GM12878 (cell line): Measurements from ENCODE around the gene PPAT. TPM values are rescaled to one million over a fixed set of nuclear protein-coding genes. Genes with fewer than 3 reads are reported as not detected.

Source experiments
- ATAC-seq: fragments of 200-7000 bp; cut with Tn5 transposase; 3 replicates; pipeline ENCODE4 v1.9.1; 2020; ENCODE audit warnings: mild to moderate bottlenecking, moderate library complexity
- BruUV-seq: library from RNA; stranded (reverse); fragments of 400-500 nt; replicated peaks from 2 replicates; lab custom pipeline; 2021; lab: Mats Ljungman, UMichigan
- CTCF ChIA-PET: fragments of 300-600 bp; sonication (Branson Sonifier 250); formaldehyde crosslinking; extraction: SDS; loops from one replicate; lab custom pipeline; 2021; ENCODE audit warnings: inconsistent platforms; lab: Yijun Ruan, JAX
- POLR2A ChIA-PET: fragments of 350-600 bp; formaldehyde crosslinking; extraction: SDS; loops from one replicate; lab custom pipeline; 2021; ENCODE audit warnings: inconsistent platforms; lab: Charles Lee
- RAD21 ChIA-PET: fragments of 300-600 bp; sonication (Branson Sonifier 250); formaldehyde crosslinking; loops from one replicate; lab custom pipeline; 2023; ENCODE audit warnings: antibody characterized with exemption; ENCODE audit not compliant: unreplicated experiment; lab: Charles Lee
- SMC1A ChIA-PET: fragments of 300-600 bp; sonication (Branson Sonifier 250); formaldehyde crosslinking; loops from one replicate; lab custom pipeline; 2023; ENCODE audit not compliant: unreplicated experiment, uncharacterized antibody; lab: Charles Lee
- DNase-seq: peaks from one replicate; pipeline ENCODE4 v3.0.0-alpha.2; 2011; ENCODE audit warnings: low read depth, low spot score
- FAIRE-seq: peaks from 3 replicates; lab custom pipeline; 2011; peaks lifted over from hg19 to GRCh38; lab: Jason Lieb, UNC
- H2AFZ ChIP-seq: 2 replicates; pipeline ENCODE4 v1.6.0; 2011; ENCODE audit warnings: low read depth, low read length, control low read depth; ENCODE audit not compliant: control insufficient read depth
- H3K27ac ChIP-seq: 2 replicates; pipeline ENCODE4 v1.5.1; 2011; ENCODE audit warnings: control low read depth; ENCODE audit not compliant: control insufficient read depth, insufficient read depth
- H3K27me3 ChIP-seq, 2 experiments: replicated peaks in 1 of 2; 2 replicates each; pipeline versions ENCODE4 v1.6.0 to v1.6.1; 2011; ENCODE audit warnings: low read length in 1 of 2; ENCODE audit not compliant: control insufficient read depth in 2 of 2, insufficient read depth in 2 of 2
- H3K36me3 ChIP-seq, 2 experiments: 2 replicates each; pipeline ENCODE4 v1.5.1; 2011; ENCODE audit warnings: low read length in 1 of 2; ENCODE audit not compliant: control insufficient read depth in 2 of 2, insufficient read depth in 2 of 2
- H3K4me1 ChIP-seq: 2 replicates; pipeline ENCODE4 v1.6.1; 2011; ENCODE audit warnings: mild to moderate bottlenecking, low read length, moderate library complexity, mixed read lengths; ENCODE audit not compliant: control insufficient read depth, insufficient read depth
- H3K4me2 ChIP-seq: 2 replicates; pipeline ENCODE4 v1.6.0; 2011; ENCODE audit warnings: control low read depth; ENCODE audit not compliant: control insufficient read depth, insufficient read depth
- H3K4me3 ChIP-seq: fragments of 200-600 bp; sonication (generic); 2 replicates; pipeline ENCODE4 v1.5.1; 2016
- H3K79me2 ChIP-seq: 2 replicates; pipeline ENCODE4 v1.6.0; 2011; ENCODE audit warnings: low read length; ENCODE audit not compliant: control insufficient read depth, insufficient read depth
- H3K9ac ChIP-seq: 2 replicates; pipeline ENCODE4 v1.8.0; 2011; ENCODE audit warnings: low read length, control low read depth, mixed read lengths; ENCODE audit not compliant: control insufficient read depth, insufficient read depth
- H3K9me3 ChIP-seq: replicated peaks from 3 replicates; pipeline ENCODE4 v1.5.1; 2011; ENCODE audit warnings: mild to moderate bottlenecking, low read length; ENCODE audit not compliant: control insufficient read depth, insufficient read depth
- H4K20me1 ChIP-seq: 2 replicates; pipeline ENCODE4 v1.6.0; 2011; ENCODE audit not compliant: control insufficient read depth, insufficient read depth
- BHLHE40 ChIP-seq, 2 experiments: fragments of 450-650 bp in 1 of 2; IDR thresholded peaks; 2 replicates each; pipeline ENCODE4 v1.6.1; 2011 to 2017; ENCODE audit warnings: low read depth in 2 of 2, borderline replicate concordance in 1 of 2, improper control_type of control experiment in 1 of 2, low read length in 1 of 2, mild to moderate bottlenecking in 1 of 2
- CBFB ChIP-seq: IDR thresholded peaks from 2 replicates; pipeline ENCODE4 v1.6.1; 2016; ENCODE audit warnings: antibody characterized with exemption, low read depth
- EGR1 ChIP-seq, 2 experiments: IDR thresholded peaks; 1 replicate in 1 of 2; 2 replicates in 1 of 2; pipeline ENCODE4 v1.6.1; 2011 to 2012; ENCODE audit warnings: low read depth in 2 of 2, low read length in 2 of 2, borderline replicate concordance in 1 of 2, mild to moderate bottlenecking in 1 of 2, moderate library complexity in 1 of 2
- HCFC1 ChIP-seq: fragments of 150-350 bp; IDR thresholded peaks from 2 replicates; pipeline ENCODE4 v1.6.1; 2014; ENCODE audit warnings: low read length
- MTA2 ChIP-seq: fragments of 450-650 bp; IDR thresholded peaks from 2 replicates; pipeline ENCODE4 v1.6.1; 2016; ENCODE audit warnings: low read depth, mild to moderate bottlenecking, moderate library complexity
- MTA3 ChIP-seq: IDR thresholded peaks from 2 replicates; pipeline ENCODE4 v1.6.1; 2012; ENCODE audit warnings: low read length, inconsistent platforms, borderline replicate concordance
- NFIC ChIP-seq: IDR thresholded peaks from 2 replicates; pipeline ENCODE4 v1.6.1; 2012; ENCODE audit warnings: low read depth, mild to moderate bottlenecking, inconsistent platforms, low read length, moderate library complexity
- NR2C1 ChIP-seq: fragments of 450-650 bp; IDR thresholded peaks from 2 replicates; pipeline ENCODE4 v1.6.1; 2017; ENCODE audit warnings: antibody characterized with exemption, mild to moderate bottlenecking, moderate library complexity
- PAX8 ChIP-seq: fragments of 450-650 bp; IDR thresholded peaks from 2 replicates; pipeline ENCODE4 v1.6.1; 2017; ENCODE audit warnings: mild to moderate bottlenecking, moderate library complexity
- POU2F2 ChIP-seq: IDR thresholded peaks from 3 replicates; pipeline ENCODE4 v1.6.1; 2011; ENCODE audit warnings: low read depth, mild to moderate bottlenecking, low read length, borderline replicate concordance
- SIN3A ChIP-seq: IDR thresholded peaks from 2 replicates; pipeline ENCODE4 v1.6.1; 2012; ENCODE audit warnings: low read depth, low read length, improper control_type of control experiment
- SIX5 ChIP-seq: IDR thresholded peaks from 2 replicates; pipeline ENCODE4 v1.6.1; 2011; ENCODE audit warnings: mild to moderate bottlenecking, low read depth, low read length, moderate library complexity; ENCODE audit not compliant: severe bottlenecking
- TBL1XR1 ChIP-seq: IDR thresholded peaks from 2 replicates; pipeline ENCODE4 v1.6.1; 2012; ENCODE audit warnings: low read depth, low read length, improper control_type of control experiment
- WGBS: methylation state at CpG from one replicate; pipeline ENCODE4 v1.1.6; 2016; ENCODE audit warnings: low lambda C conversion rate; ENCODE audit not compliant: insufficient replicate concordance, insufficient coverage; ENCODE audit errors: missing lambda C conversion rate; 5-methylcytosine and 5-hydroxymethylcytosine counted together
- in situ Hi-C: fragments of 300-500 bp; cut with MboI; formaldehyde crosslinking; loops from 9 replicates; pipeline ENCODE4 v1.14.3; 2018; ENCODE audit warnings: mixed read lengths
- intact Hi-C: fragments of 100-400 bp; cut with micrococcal nuclease; formaldehyde crosslinking; loops from one replicate; pipeline ENCODE4 v1.14.2; 2022; ENCODE audit not compliant: unreplicated experiment
- polyA plus RNA-seq, 11 experiments: library from polyadenylated mRNA; depleted of rRNA in 4 of 11; unstranded in 6 of 11; stranded (reverse) in 5 of 11; fragments of >200 nt; fragmentation: Nextera tagmentation in 4 of 11; fragmentation: Illumina TruSeq in 1 of 11; extraction: Ambion mirVana in 4 of 11; extraction: Trizol in 1 of 11; gene quantifications; 1 replicate in 1 of 11; 2 replicates in 10 of 11; pipeline versions ENCODE4 v1.2.1 to v1.2.3, GENCODE V29; 2011 to 2016; ENCODE audit warnings: inconsistent platforms in 2 of 11, missing spikeins in 2 of 11, low read depth in 1 of 11
- total RNA-seq, 4 experiments: library from RNA; depleted of rRNA in 3 of 4; stranded (reverse); fragments of >200 nt in 3 of 4; fragmentation: Illumina TruSeq in 1 of 4; extraction: Trizol in 1 of 4; gene quantifications; 2 replicates each; pipeline versions ENCODE4 v1.2.1 to v1.2.3, GENCODE V29; 2013 to 2021
- TF ChIP-seq, protein P1 (sequence below): fragments of 450-650 bp; IDR thresholded peaks from 2 replicates; pipeline ENCODE4 v1.6.1; 2016; ENCODE audit warnings: mild to moderate bottlenecking, moderate library complexity, borderline replicate concordance
- TF ChIP-seq, protein P2 (sequence below): IDR thresholded peaks from 2 replicates; pipeline ENCODE4 v1.6.1; 2011; ENCODE audit warnings: borderline replicate concordance, low read depth, mild to moderate bottlenecking, moderate library complexity, mixed read lengths, low read length; ENCODE audit not compliant: insufficient read depth; ENCODE audit errors: extremely low read length

The PPAT gene
- total and polyA plus RNA-seq, 10 of the 15 experiments (the other 5 are each of a cell fraction or from before 2014, with no cell fraction given): 24.9 to 50.7 (median 38.0) TPM

GRCh38 chr4:56467284-56468096 is 32.1 kb upstream of the PPAT start, which contains the start of gene SRP72:
SRP72 (plus strand) TSS chr4:56467617; CDS start chr4:56467636, 19 bp downstream.
- Histone ChIP-seq H2AFZ (peak within 1 kb of the TSS; percentile 84), H3K27ac (peak within 1 kb of the TSS; percentile 52), H3K4me1 (peaks cover 7% of the 10 kb centered on the region; the same call in 1 of the 2 replicates), H3K4me3 (peak within 1 kb of the TSS; percentile 89), H3K4me2 (peak within 1 kb of the TSS; percentile 97), H3K79me2 (peaks cover 60% of the 10 kb centered on the region), H4K20me1 (no peaks in the 10 kb centered on the region), H3K9me3 (no peaks in the 10 kb centered on the region), H3K36me3 (peaks cover 0 to 11% of the 10 kb centered on the region in 2 experiments; a peak in 3 of 4 replicates), H3K27me3 (no peaks in the 10 kb centered on the region), H3K9ac (peak within 1 kb of the TSS; percentile 79)
- DNase-seq (peak; percentile 36), FAIRE-seq (peak; percentile 88), ATAC-seq (peak; percentile 95)
- BruUV-seq: no TSS peak
- ChIA-PET RAD21 (interaction anchor here (0.8 to 2.8 kb wide), 8 partner anchors 24 to 518 kb away, joined by 3 to 22 read pairs (median 5); partner anchors contain the start of genes AASDH, CEP135, NOA1 and PAICS), POLR2A (interaction anchor here (0.7 to 2.7 kb wide), 6 partner anchors 9 to 81 kb away, joined by 3 to 34 read pairs (median 3); partner anchors contain the start of genes AASDH, PAICS and PPAT), SMC1A (interaction anchor here (0.9 to 3.2 kb wide), 11 partner anchors 10 to 332 kb away, joined by 4 to 21 read pairs (median 8); partner anchors contain the start of genes PAICS and PPAT), CTCF (interaction anchor here (0.9 to 2.3 kb wide), 3 partner anchors 10 to 43 kb away, joined by 3 to 25 read pairs (median 8); no protein-coding TSS in a partner anchor)
- 1% methylated on average over 53 of the region's 62 CpGs for WGBS
- in situ Hi-C loops: no loop called here
- intact Hi-C loops: loop anchor here (2.0 kb wide), 1 partner anchor 31 kb away; the partner anchor contains the start of gene PAICS
- TF ChIP-seq BHLHE40 (IDR thresholded peaks at IDR 0.05; ENCODE audit: borderline replicate concordance in 1 of 2, low read depth in 2 of 2, low read length in 1 of 2) (peak in 1 of 2 experiments; percentile 35; a peak in 1 of 4 replicates), CBFB (peak; percentile 55; the same call in 1 of the 2 replicates), EGR1 (IDR thresholded peaks at IDR 0.05; ENCODE audit: borderline replicate concordance in 1 of 2, low read depth in 2 of 2, low read length in 2 of 2) (0 out of 3 replicates have a peak, but pooled peaks of 1 of the 2 experiments have one; percentile 20), POU2F2 (no peak), HCFC1 (peak; percentile 66), NR2C1 (peak; percentile 98), TBL1XR1 (peak; percentile 65), SIN3A (peak; percentile 5; the same call in 1 of the 2 replicates), MTA3 (no peak), NFIC (peak; percentile 22; the same call in 1 of the 2 replicates), SIX5 (peak; percentile 50), MTA2 (peak; percentile 72; the same call in 1 of the 2 replicates), PAX8 (no peak)
- TF ChIP-seq, protein P1, sequence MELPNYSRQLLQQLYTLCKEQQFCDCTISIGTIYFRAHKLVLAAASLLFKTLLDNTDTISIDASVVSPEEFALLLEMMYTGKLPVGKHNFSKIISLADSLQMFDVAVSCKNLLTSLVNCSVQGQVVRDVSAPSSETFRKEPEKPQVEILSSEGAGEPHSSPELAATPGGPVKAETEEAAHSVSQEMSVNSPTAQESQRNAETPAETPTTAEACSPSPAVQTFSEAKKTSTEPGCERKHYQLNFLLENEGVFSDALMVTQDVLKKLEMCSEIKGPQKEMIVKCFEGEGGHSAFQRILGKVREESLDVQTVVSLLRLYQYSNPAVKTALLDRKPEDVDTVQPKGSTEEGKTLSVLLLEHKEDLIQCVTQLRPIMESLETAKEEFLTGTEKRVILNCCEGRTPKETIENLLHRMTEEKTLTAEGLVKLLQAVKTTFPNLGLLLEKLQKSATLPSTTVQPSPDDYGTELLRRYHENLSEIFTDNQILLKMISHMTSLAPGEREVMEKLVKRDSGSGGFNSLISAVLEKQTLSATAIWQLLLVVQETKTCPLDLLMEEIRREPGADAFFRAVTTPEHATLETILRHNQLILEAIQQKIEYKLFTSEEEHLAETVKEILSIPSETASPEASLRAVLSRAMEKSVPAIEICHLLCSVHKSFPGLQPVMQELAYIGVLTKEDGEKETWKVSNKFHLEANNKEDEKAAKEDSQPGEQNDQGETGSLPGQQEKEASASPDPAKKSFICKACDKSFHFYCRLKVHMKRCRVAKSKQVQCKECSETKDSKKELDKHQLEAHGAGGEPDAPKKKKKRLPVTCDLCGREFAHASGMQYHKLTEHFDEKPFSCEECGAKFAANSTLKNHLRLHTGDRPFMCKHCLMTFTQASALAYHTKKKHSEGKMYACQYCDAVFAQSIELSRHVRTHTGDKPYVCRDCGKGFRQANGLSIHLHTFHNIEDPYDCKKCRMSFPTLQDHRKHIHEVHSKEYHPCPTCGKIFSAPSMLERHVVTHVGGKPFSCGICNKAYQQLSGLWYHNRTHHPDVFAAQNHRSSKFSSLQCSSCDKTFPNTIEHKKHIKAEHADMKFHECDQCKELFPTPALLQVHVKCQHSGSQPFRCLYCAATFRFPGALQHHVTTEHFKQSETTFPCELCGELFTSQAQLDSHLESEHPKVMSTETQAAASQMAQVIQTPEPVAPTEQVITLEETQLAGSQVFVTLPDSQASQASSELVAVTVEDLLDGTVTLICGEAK: peak; percentile 90
- TF ChIP-seq, protein P2, sequence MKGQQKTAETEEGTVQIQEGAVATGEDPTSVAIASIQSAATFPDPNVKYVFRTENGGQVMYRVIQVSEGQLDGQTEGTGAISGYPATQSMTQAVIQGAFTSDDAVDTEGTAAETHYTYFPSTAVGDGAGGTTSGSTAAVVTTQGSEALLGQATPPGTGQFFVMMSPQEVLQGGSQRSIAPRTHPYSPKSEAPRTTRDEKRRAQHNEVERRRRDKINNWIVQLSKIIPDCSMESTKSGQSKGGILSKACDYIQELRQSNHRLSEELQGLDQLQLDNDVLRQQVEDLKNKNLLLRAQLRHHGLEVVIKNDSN: no peak
